GM12878 (cell line): Measurements from ENCODE around the gene LAMA5. TPM values are rescaled to one million over a fixed set of nuclear protein-coding genes. Genes with fewer than 3 reads are reported as not detected.

Experiments
- ATAC-seq: fragments of 200-7000 bp; cut with Tn5 transposase; 3 replicates; pipeline ENCODE4 v1.9.1; 2020; ENCODE audit warnings: mild to moderate bottlenecking, moderate library complexity
- BruUV-seq: library from RNA; stranded (reverse); fragments of 400-500 nt; replicated peaks from 2 replicates; lab custom pipeline; 2021; lab: Mats Ljungman, UMichigan
- CTCF ChIA-PET: fragments of 300-600 bp; sonication (Branson Sonifier 250); formaldehyde crosslinking; extraction: SDS; loops from one replicate; lab custom pipeline; 2021; ENCODE audit warnings: inconsistent platforms; lab: Yijun Ruan, JAX
- POLR2A ChIA-PET: fragments of 350-600 bp; formaldehyde crosslinking; extraction: SDS; loops from one replicate; lab custom pipeline; 2021; ENCODE audit warnings: inconsistent platforms; lab: Charles Lee
- RAD21 ChIA-PET: fragments of 300-600 bp; sonication (Branson Sonifier 250); formaldehyde crosslinking; loops from one replicate; lab custom pipeline; 2023; ENCODE audit warnings: antibody characterized with exemption; ENCODE audit not compliant: unreplicated experiment; lab: Charles Lee
- SMC1A ChIA-PET: fragments of 300-600 bp; sonication (Branson Sonifier 250); formaldehyde crosslinking; loops from one replicate; lab custom pipeline; 2023; ENCODE audit not compliant: unreplicated experiment, uncharacterized antibody; lab: Charles Lee
- DNase-seq: peaks from one replicate; pipeline ENCODE4 v3.0.0-alpha.2; 2011; ENCODE audit warnings: low read depth, low spot score
- FAIRE-seq: peaks from 3 replicates; lab custom pipeline; 2011; peaks lifted over from hg19 to GRCh38; lab: Jason Lieb, UNC
- H2AFZ ChIP-seq: 2 replicates; pipeline ENCODE4 v1.6.0; 2011; ENCODE audit warnings: low read depth, low read length, control low read depth; ENCODE audit not compliant: control insufficient read depth
- H3K27ac ChIP-seq: 2 replicates; pipeline ENCODE4 v1.5.1; 2011; ENCODE audit warnings: control low read depth; ENCODE audit not compliant: control insufficient read depth, insufficient read depth
- H3K27me3 ChIP-seq, 2 experiments: replicated peaks in 1 of 2; 2 replicates each; pipeline versions ENCODE4 v1.6.0 to v1.6.1; 2011; ENCODE audit warnings: low read length in 1 of 2; ENCODE audit not compliant: control insufficient read depth in 2 of 2, insufficient read depth in 2 of 2
- H3K36me3 ChIP-seq, 2 experiments: 2 replicates each; pipeline ENCODE4 v1.5.1; 2011; ENCODE audit warnings: low read length in 1 of 2; ENCODE audit not compliant: control insufficient read depth in 2 of 2, insufficient read depth in 2 of 2
- H3K4me1 ChIP-seq: 2 replicates; pipeline ENCODE4 v1.6.1; 2011; ENCODE audit warnings: mild to moderate bottlenecking, low read length, moderate library complexity, mixed read lengths; ENCODE audit not compliant: control insufficient read depth, insufficient read depth
- H3K4me2 ChIP-seq: 2 replicates; pipeline ENCODE4 v1.6.0; 2011; ENCODE audit warnings: control low read depth; ENCODE audit not compliant: control insufficient read depth, insufficient read depth
- H3K4me3 ChIP-seq: fragments of 200-600 bp; sonication (generic); 2 replicates; pipeline ENCODE4 v1.5.1; 2016
- H3K79me2 ChIP-seq: 2 replicates; pipeline ENCODE4 v1.6.0; 2011; ENCODE audit warnings: low read length; ENCODE audit not compliant: control insufficient read depth, insufficient read depth
- H3K9ac ChIP-seq: 2 replicates; pipeline ENCODE4 v1.8.0; 2011; ENCODE audit warnings: low read length, control low read depth, mixed read lengths; ENCODE audit not compliant: control insufficient read depth, insufficient read depth
- H3K9me3 ChIP-seq: replicated peaks from 3 replicates; pipeline ENCODE4 v1.5.1; 2011; ENCODE audit warnings: mild to moderate bottlenecking, low read length; ENCODE audit not compliant: control insufficient read depth, insufficient read depth
- H4K20me1 ChIP-seq: 2 replicates; pipeline ENCODE4 v1.6.0; 2011; ENCODE audit not compliant: control insufficient read depth, insufficient read depth
- CHD4 ChIP-seq: fragments of 200-600 bp; sonication (generic); IDR thresholded peaks from 2 replicates; pipeline ENCODE4 v1.6.1; 2016; ENCODE audit warnings: mild to moderate bottlenecking
- EGR1 ChIP-seq, 2 experiments: IDR thresholded peaks; 1 replicate in 1 of 2; 2 replicates in 1 of 2; pipeline ENCODE4 v1.6.1; 2011 to 2012; ENCODE audit warnings: low read depth in 2 of 2, low read length in 2 of 2, borderline replicate concordance in 1 of 2, mild to moderate bottlenecking in 1 of 2, moderate library complexity in 1 of 2
- JUNB ChIP-seq: IDR thresholded peaks from 2 replicates; pipeline ENCODE4 v1.6.1; 2016; ENCODE audit warnings: antibody characterized with exemption, mild to moderate bottlenecking
- MTA3 ChIP-seq: IDR thresholded peaks from 2 replicates; pipeline ENCODE4 v1.6.1; 2012; ENCODE audit warnings: low read length, inconsistent platforms, borderline replicate concordance
- RELA ChIP-seq: fragments of 450-650 bp; IDR thresholded peaks from 2 replicates; pipeline ENCODE4 v1.8.0; 2014; ENCODE audit warnings: borderline replicate concordance; ENCODE audit not compliant: partially characterized antibody
- YY1 ChIP-seq: IDR thresholded peaks from 2 replicates; pipeline ENCODE4 v1.6.1; 2011; ENCODE audit warnings: low read depth, mild to moderate bottlenecking, low read length
- ZBTB11 ChIP-seq: fragments of 450-650 bp; formaldehyde crosslinking; IDR thresholded peaks from 2 replicates; pipeline ENCODE4 v1.5.0; 2022; ENCODE audit warnings: mild to moderate bottlenecking, missing genetic modification characterization
- ZBTB33 ChIP-seq: fragments of 450-650 bp; IDR thresholded peaks from 2 replicates; pipeline ENCODE4 v1.6.1; 2017; ENCODE audit warnings: mild to moderate bottlenecking
- ZNF592 ChIP-seq: fragments of 450-650 bp; IDR thresholded peaks from 2 replicates; pipeline ENCODE4 v1.6.1; 2017; ENCODE audit warnings: mild to moderate bottlenecking, moderate library complexity
- WGBS: methylation state at CpG from one replicate; pipeline ENCODE4 v1.1.6; 2016; ENCODE audit warnings: low lambda C conversion rate; ENCODE audit not compliant: insufficient replicate concordance, insufficient coverage; ENCODE audit errors: missing lambda C conversion rate; 5-methylcytosine and 5-hydroxymethylcytosine counted together
- in situ Hi-C: fragments of 300-500 bp; cut with MboI; formaldehyde crosslinking; loops from 9 replicates; pipeline ENCODE4 v1.14.3; 2018; ENCODE audit warnings: mixed read lengths
- intact Hi-C: fragments of 100-400 bp; cut with micrococcal nuclease; formaldehyde crosslinking; loops from one replicate; pipeline ENCODE4 v1.14.2; 2022; ENCODE audit not compliant: unreplicated experiment
- polyA plus RNA-seq, 11 experiments: library from polyadenylated mRNA; depleted of rRNA in 4 of 11; unstranded in 6 of 11; stranded (reverse) in 5 of 11; fragments of >200 nt; fragmentation: Nextera tagmentation in 4 of 11; fragmentation: Illumina TruSeq in 1 of 11; extraction: Ambion mirVana in 4 of 11; extraction: Trizol in 1 of 11; gene quantifications; 1 replicate in 1 of 11; 2 replicates in 10 of 11; pipeline versions ENCODE4 v1.2.1 to v1.2.3, GENCODE V29; 2011 to 2016; ENCODE audit warnings: inconsistent platforms in 2 of 11, missing spikeins in 2 of 11, low read depth in 1 of 11
- total RNA-seq, 4 experiments: library from RNA; depleted of rRNA in 3 of 4; stranded (reverse); fragments of >200 nt in 3 of 4; fragmentation: Illumina TruSeq in 1 of 4; extraction: Trizol in 1 of 4; gene quantifications; 2 replicates each; pipeline versions ENCODE4 v1.2.1 to v1.2.3, GENCODE V29; 2013 to 2021

LAMA5 gene
- total and polyA plus RNA-seq, 10 of the 15 experiments (the other 5 are each of a cell fraction or from before 2014, with no cell fraction given), result 0.09 to 3.1 (median 1.6) TPM; not detected in 3

- TF ChIP-seq CHD4 (no peak), MTA3 (no peak), YY1 (no peak), ZNF592 (no peak)
Observed at GRCh38 chr20:62313021-62313420, 54.1 kb downstream of the LAMA5 start (continued).

GRCh38 chr20:62312662-62312977 lies 54.5 kb downstream of the LAMA5 start:
- Histone ChIP-seq H3K27ac (no peak overlapping the region), H3K9ac (no peak overlapping the region), H3K4me3 (no peak overlapping the region), H3K4me2 (no peak overlapping the region), H3K27me3 (no peaks in the 10 kb centered on the region), H3K36me3 (peaks cover 3 to 8% of the 10 kb centered on the region in 2 experiments; a peak in 3 of 4 replicates), H3K79me2 (no peaks in the 10 kb centered on the region), H4K20me1 (no peaks in the 10 kb centered on the region), H3K4me1 (no peaks in the 10 kb centered on the region), H2AFZ (no peak overlapping the region), H3K9me3 (no peaks in the 10 kb centered on the region; the same call in 2 of the 3 replicates)
- ChIA-PET CTCF (no interaction called here), POLR2A (no interaction called here), SMC1A (no interaction called here), RAD21 (no interaction called here)
- no peak for DNase-seq
- BruUV-seq, result no TSS peak
- TF ChIP-seq JUNB (no peak), RELA (no peak), ZBTB11 (CRISPR knock-in tag) (no peak), EGR1 (IDR thresholded peaks at IDR 0.05; ENCODE audit: borderline replicate concordance in 1 of 2, low read depth in 2 of 2, low read length in 2 of 2) (no peak), ZBTB33 (no peak)
- no peak for FAIRE-seq
- no peak for ATAC-seq
- in situ Hi-C loops, result no loop called here
- WGBS, result 71% methylated on average over 15 of the region's 16 CpGs
- intact Hi-C loops, result no loop called here
